ENCODE data around the gene LIMCH1.

DNA sequence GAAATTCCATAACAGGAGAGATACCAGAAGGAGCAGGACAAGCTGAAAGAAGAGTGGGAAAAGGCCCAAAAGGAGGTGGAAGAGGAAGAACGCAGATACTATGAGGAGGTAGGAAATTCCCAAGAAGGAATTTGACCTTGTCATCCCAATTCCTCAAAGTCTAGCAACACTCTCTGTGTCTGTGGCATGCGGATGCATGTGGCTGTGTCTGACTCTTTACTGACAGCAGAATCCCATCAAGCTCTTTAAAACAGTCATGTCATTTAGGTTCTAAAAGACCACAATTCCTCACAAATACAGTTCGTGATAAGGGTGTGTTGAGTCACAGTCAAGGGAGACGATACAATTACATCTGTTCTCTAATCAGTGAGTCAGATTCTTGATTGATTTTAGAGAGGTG, 142.0 kb downstream of the LIMCH1 start:
- TF ChIP-seq EZH2phosphoT487 (IDR thresholded peaks at IDR 0.05; ENCODE audit: borderline replicate concordance) (no peak), CTCF (conservative IDR thresholded peaks at IDR 0.05; ENCODE audit: low read length) (no peak)

Measured in Loucy (cell line).